GM03348 (cell line): ENCODE data around the gene RASSF3.

Source experiments
- DNase-seq: peaks from one replicate; pipeline ENCODE4 v3.0.0; 2012; ENCODE audit warnings: low spot score

Gene RASSF3

GRCh38 chr12:64723630-64724029, 113.3 kb downstream of the RASSF3 start:
- no peak for DNase-seq

- no peak for DNase-seq
These were observed 114.0 kb downstream of the RASSF3 start for GRCh38 chr12:64724201-64724745.

DNA sequence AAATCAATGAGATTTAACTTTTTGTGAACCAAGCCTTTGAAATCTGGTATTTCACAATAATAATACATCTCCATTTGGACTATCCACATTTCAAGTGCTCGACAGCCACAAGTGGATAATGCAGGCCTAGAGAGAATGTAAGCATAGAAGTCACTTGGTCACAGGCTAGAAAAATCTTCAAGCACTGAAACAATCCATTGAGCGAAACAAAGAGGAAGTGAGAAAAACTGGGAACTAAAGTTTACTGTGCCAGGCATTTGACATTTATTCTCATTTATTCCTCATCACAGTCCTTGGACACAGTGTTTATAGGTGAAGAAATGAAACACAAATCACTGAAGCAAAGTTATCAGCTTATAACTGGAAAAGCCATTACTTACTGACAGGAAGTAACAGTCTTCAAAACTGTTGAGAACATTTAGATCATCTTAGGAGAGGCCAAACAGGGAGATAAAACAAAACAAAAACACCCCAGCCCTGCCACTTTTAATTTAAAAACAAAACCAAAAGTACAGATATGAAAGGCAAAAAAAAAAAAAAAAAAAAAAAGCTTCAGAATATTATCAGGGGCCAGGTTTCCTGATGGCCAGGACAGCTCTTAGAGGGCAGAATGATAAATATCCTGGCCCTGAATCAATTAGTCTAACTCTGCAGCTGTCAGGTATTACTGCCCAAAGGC, 119.8 kb downstream of the RASSF3 start:
- no peak for DNase-seq

GRCh38 chr12:64730588-64730969, 120.3 kb downstream of the RASSF3 start:
- DNase-seq, result no peak

DNA sequence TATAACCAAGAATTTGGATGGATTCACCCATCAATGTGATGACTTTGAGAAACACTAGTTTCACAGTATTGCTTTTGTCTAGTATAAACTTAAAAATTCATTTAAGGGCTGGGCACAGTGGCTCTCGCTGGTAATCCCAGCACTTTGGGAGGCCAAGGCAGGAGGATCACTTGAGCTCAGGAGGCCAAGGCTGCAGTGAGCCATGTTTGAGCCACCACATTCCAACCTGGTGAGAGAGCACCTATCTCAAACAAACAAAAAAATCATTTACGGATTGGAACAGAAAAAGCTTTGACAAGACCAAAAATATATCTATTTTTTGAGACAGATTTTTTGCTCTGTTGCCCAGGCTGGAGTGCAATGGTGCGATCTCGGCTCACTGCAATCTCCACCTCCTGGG, 121.4 kb downstream of the RASSF3 start:
- no peak for DNase-seq

- no peak for DNase-seq
These were observed 123.6 kb downstream of the RASSF3 start for GRCh38 chr12:64733857-64734256.

DNA sequence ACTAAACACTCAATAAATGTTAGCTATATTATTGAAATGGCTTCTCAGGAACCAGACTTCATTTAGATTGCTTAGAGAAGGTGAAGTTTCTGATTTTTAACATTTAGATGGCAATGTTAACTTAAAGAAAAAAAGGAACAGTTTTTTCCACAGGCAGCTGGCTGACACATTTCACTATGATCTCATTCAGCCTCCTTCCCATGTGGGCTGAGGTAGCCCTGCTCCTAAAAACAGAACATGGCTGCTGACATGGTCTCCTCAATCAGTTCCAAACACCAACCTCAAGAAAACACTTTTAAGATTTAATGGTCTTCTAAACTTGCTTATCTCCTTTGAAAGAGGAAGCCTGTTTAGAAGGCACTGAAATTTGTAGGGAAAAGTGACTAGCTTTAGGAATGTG, 125.1 kb downstream of the RASSF3 start:
- DNase-seq, result no peak

DNA sequence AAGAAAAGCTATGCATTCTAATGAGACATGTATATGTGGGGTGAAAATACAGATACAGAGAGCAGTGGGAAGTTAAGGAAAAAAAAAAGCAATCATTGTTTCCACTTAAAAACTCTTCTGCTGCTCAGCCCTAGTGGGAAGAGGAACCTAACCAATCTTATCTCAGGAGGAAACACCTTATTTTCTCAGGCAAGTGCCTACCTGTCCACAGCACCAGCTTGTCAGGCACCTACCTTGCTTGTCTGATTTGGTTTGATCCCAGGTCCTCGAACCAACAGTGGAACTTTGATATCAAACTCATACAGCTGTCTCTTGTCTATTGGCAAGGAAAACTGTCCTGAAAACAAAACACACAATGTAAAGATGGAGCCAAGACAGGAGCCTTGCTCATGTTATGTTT, 126.5 kb downstream of the RASSF3 start:
- DNase-seq, result no peak

DNA sequence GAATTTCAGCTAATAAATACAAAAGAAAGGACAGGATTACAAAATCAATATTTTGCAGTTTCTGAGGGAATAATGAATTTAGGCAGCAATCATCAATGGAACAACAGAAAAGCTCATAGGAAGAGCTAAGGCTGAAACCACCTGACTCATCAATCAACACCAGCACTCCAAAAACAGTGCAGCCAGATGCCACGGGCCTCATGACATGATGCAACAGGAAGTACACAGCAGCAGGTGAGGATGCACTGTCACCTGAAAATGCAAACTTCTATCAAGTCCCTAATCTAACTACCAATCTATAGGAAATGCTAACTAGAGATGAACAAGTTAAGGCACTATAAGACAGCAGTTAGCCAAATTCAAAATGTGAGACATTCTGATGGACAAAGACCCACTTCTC, 127.2 kb downstream of the RASSF3 start:
- DNase-seq, result no peak

DNA sequence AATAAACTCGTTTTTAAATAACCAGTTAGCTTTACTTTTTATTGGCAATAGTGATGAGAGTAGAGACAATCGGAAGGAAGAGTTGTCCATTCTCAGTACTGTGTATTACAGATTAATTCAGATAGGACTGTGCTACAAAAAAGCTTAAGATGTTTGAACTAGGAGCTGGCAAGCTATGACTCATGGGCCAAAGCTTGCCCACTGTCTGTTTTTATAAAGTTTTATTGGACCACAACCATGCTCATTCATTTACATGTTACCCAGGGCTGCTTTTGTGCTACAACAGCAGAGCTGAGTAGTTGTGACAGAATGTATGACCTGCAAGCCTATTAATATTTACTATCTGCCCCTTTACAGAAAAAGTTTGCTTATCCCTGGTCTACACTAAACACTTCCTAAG, 129.5 kb downstream of the RASSF3 start:
- no peak for DNase-seq

DNA sequence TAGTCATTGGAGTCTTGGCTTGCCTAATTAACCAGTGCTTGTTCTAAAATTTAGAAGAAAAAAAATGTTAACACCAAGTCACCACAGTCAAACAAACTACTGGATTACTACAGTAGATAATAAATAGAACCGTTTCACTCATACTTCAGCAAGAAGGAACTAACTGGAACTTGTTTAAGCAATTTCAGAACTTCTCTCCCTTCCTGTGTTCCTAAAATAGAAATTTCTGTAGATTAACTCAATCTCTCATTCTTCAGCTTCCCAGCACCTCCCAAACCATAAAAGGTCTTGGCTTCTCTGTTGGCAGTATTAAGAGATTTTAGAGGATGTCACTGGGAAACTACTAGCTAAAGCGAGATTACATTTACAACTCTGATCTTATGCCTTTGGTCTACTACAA, 130.4 kb downstream of the RASSF3 start:
- DNase-seq, result no peak

DNA sequence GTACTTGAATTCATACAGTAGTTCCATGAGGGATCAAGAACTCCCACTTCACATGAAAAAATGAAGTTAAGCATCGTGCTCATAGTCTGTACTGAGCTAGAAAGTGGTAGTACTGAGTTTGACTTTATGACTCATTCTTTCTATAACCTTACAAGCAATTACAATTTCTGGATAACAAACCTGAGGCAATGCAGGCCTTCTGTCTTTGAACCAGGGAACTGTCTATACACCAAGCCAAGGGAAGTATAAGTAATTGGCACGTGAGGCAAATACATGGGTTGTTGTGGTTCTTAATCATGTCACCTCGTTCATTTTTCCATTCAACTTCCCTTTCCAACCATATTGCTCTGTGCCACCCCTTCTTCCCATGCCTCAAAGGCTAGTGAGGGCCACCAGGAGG, 132.1 kb downstream of the RASSF3 start:
- no peak for DNase-seq

DNA sequence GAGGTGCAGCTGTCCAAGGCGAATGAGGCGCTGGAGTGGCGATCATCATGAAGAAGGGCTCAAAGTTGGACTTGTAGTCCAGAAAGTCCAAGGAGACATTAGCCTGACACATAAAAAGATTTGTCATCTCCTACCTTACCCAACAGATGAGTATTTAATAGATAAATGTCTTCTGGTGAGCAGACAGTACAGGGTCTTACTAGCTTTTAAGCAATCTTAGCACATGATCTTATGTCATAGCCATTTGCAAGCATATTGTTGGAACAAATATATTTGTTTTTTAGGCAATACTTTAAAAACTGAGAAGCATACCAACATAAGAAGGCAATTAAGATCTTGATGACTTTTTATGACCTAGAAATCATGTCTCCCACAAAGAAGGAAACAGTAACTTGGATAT, 132.9 kb downstream of the RASSF3 start:
- DNase-seq, result no peak

DNA sequence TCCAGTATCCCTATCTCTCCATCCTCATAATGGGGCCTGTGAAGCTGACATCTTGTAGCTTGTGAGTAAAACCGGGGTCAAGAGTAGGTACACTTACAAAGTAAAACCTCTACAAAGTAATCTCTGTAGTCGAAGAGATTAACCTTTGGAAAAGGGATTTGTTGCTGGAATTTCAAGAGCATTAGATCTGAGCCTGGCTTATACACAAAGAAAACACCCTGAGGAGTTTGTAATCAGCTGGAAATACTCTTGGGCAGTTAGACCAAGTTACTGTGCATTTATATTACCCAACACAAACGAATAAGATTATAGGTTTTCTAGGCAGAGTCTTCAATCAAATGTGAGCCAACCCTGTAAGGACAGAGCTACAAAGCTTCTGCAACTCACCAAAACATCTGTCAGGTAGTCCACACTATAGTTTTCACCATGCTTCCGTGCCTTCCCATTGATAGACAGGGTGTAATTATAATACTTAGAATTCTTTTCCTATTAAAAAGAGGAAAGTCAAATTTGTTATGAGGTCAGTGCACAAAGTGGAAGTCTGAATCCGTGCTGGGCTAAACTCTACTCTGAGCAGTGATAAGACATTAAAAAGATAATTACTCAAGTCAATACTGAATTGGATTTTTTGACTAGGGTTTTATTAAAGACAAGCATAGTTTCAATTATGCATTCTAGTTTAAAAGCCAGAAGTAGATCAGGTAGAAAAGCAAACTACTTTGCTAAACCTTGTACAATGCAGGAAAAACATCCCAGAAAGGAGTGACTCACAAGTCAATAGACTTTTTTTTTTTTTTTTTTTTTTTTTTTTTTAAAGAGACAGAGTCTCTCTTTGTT, 134.3 kb downstream of the RASSF3 start:
- DNase-seq, result peak; percentile 50

DNA sequence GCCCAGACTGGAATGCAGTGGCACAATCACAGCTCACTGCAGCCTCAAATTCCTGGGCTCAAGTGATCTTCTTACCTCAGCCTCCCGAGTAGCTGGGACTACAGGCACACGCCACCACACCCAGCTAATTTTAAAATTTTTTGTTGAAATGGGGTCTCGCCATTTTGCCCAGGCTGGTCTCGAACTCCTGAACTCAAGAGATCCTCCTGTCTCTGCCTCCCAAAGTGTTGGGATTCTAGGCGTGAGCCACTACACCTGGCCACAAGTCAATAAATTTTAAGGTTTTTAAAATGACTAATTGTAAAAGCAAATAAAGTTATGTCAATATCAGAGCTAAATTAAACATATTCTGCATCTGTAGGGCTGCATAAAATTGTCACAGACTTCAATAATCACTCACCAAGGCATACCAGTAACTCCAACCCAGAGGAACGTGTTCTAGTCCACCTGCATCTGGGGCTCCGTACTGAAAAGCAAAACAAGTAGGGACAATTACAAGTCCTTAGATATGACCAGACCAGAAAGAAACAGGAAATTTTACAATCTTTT, 135.0 kb downstream of the RASSF3 start:
- no peak for DNase-seq

GRCh38 chr12:64745980-64746379, 135.7 kb downstream of the RASSF3 start:
- DNase-seq, result no peak

GRCh38 chr12:64746663-64747062, 136.4 kb downstream of the RASSF3 start:
- DNase-seq, result peak; percentile 21
